Heart right ventricle (tissue), 16 donors: ENCODE results near the gene THAP8. TPM values are rescaled to one million over a fixed set of nuclear protein-coding genes. Genes with fewer than 3 reads are reported as not detected.

Source experiments
- ATAC-seq, 8 donors: fragments of 200-7000 bp; cut with Tn5 transposase; one replicate each; pipeline ENCODE4 v1.9.1; 2020; ENCODE audit warnings: mild to moderate bottlenecking in 8 of 8, moderate library complexity in 8 of 8, moderate number of reproducible peaks in 1 of 8
- DNase-seq, 2 donors: peaks; one replicate each; pipeline ENCODE4 v3.0.0-alpha.2; 2020
- H3K27ac ChIP-seq, 10 donors: fragments of 200-600 bp; sonication (generic) in 2 of 10; one replicate each; pipeline versions ENCODE4 v1.5.0 to v1.8.0; 2020 to 2022; ENCODE audit warnings: mild to moderate bottlenecking in 3 of 10
- H3K27me3 ChIP-seq, 7 donors: fragments of 200-600 bp; one replicate each; pipeline ENCODE4 v1.8.0; 2021 to 2022; ENCODE audit warnings: mild to moderate bottlenecking in 2 of 7
- H3K36me3 ChIP-seq, 9 donors: fragments of 200-600 bp; sonication (generic) in 1 of 9; one replicate each; pipeline versions ENCODE4 v1.5.0 to v1.8.0; 2020 to 2022; ENCODE audit warnings: mild to moderate bottlenecking in 2 of 9
- H3K4me1 ChIP-seq, 9 donors: fragments of 200-600 bp; sonication (generic) in 1 of 9; one replicate each; pipeline versions ENCODE4 v1.5.0 to v1.8.0; 2020 to 2022; ENCODE audit warnings: mild to moderate bottlenecking in 4 of 9
- H3K4me3 ChIP-seq, 10 donors: fragments of 200-600 bp; sonication (generic) in 2 of 10; one replicate each; pipeline versions ENCODE4 v1.5.0 to v1.8.0; 2020 to 2022; ENCODE audit warnings: mild to moderate bottlenecking in 7 of 10, moderate library complexity in 2 of 10
- H3K9me3 ChIP-seq, 11 donors: fragments of 200-600 bp in 10 of 11; sonication (generic) in 2 of 11; one replicate each; pipeline versions ENCODE4 v1.5.0 to v1.8.0; 2013 to 2022; ENCODE audit warnings: mild to moderate bottlenecking in 2 of 11, control low read depth in 1 of 11, moderate library complexity in 1 of 11
- CTCF ChIP-seq, 9 donors: fragments of 200-600 bp; sonication (generic) in 2 of 9; IDR thresholded peaks; one replicate each; pipeline versions ENCODE4 v1.5.0 to v1.8.0; 2021 to 2022; ENCODE audit warnings: antibody characterized with exemption in 9 of 9, mild to moderate bottlenecking in 5 of 9, moderate library complexity in 1 of 9
- WGBS, 2 donors: extraction: QIAGEN DNeasy Blood & Tissue Kit; methylation state at CpG; one replicate each; pipeline ENCODE4 v1.1.7; 2013; ENCODE audit warnings: inconsistent platforms in 1 of 2; 5-methylcytosine and 5-hydroxymethylcytosine counted together
- intact Hi-C, 10 donors: fragments of 100-400 bp; cut with DNase I; formaldehyde crosslinking; loops; one replicate each; pipeline versions ENCODE4 v1.11.1 to v1.14.2; 2022
- polyA plus RNA-seq, 2 donors: library from polyadenylated mRNA; stranded (reverse); fragments of 200-250 nt; gene quantifications; one replicate each; pipeline ENCODE4 v1.2.3, GENCODE V29; 2013
- total RNA-seq, 10 donors: library from RNA; stranded (reverse); fragmentation: NEBNext Ultra II Directional in 3 of 10; extraction: Animal tissue kit (Norgen Biotek cat#: 25700) in 3 of 10; gene quantifications; one replicate each; pipeline versions ENCODE4 v1.2.1 to v1.2.4, GENCODE V29; 2021 to 2023
- donor health status: Arrhythmogenic right ventricular cardiomyopathy.
- donor health status: ischemic (EF 13 %, LVEDD 7.1; RV severe dilation, severe dysfunction).
- donor health status: healthy with polysubstance abuse.
- donor health status: DM: no; HTN: yes; CAD: no.
- donor health status: DM: no; HTN: no; CAD: no.
- donor health status: ischemic (EF 25% LVEDD 6.9; RV normal size, moderate dysfunction).
- donor health status: ischemic (EF 25% LVEDD 5.7; RV mildly dilated, moderate dysfunction).
- donor health status: healthy.
- donor health status: DM: yes; HTN: yes; CAD: no.
- donor health status: Ischemic cardiomyopathy.
- donor health status: ischemic (EF 35%, LVEDD 5.7; RV mildly dilated, moderate dysfunction).
- donor health status: nonischemic (EF 11% LVEDD 7.7; RV severe dilation, severe dysfunction).
- donor health status: DM: yes; HTN: yes; CAD: no.
- donor health status: PGD.
- donor health status: ischemic (EF 29% LVEDD 5.4; RV normal size, mild dysfunction).
- donor health status: nonischemic (EF 23%, LVEDD 6.1; RV moderate dilation, normal function).

Gene THAP8
- total and polyA plus RNA-seq, 12 donors = 2.7 to 7.7 (median 4.5) TPM

GRCh38 chr19:36086326-36086725 is 32.2 kb upstream of the THAP8 start:
- no peaks in the 10 kb centered on the region for H3K4me1 ChIP-seq
- no peak for DNase-seq
- intact Hi-C loops = no loop called here
- ATAC-seq = no peak
- WGBS, 2 donors = 97 to 98% methylated on average over 9 of the region's 9 CpGs
- H3K27ac ChIP-seq = no peak overlapping the region
- no peak for TF ChIP-seq CTCF (IDR thresholded peaks at IDR 0.05)
- peaks cover 0 to 69% (median 0%) of the 10 kb centered on the region in 9 donors for H3K36me3 ChIP-seq
- no peaks in the 10 kb centered on the region for H3K27me3 ChIP-seq
- no peaks in the 10 kb centered on the region for H3K9me3 ChIP-seq
- H3K4me3 ChIP-seq = no peak overlapping the region

- no peak overlapping the region for H3K4me3 ChIP-seq
- no peaks in the 10 kb centered on the region for H3K9me3 ChIP-seq
- intact Hi-C loops = no loop called here
- 91 to 97% methylated on average over 12 of the region's 12 CpGs for WGBS, 2 donors
- H3K27ac ChIP-seq = no peak overlapping the region
- ATAC-seq (no peak), DNase-seq (no peak)
- TF ChIP-seq CTCF (IDR thresholded peaks at IDR 0.05) = no peak
- H3K27me3 ChIP-seq = no peaks in the 10 kb centered on the region
- no peaks in the 10 kb centered on the region for H3K4me1 ChIP-seq
- H3K36me3 ChIP-seq = peaks cover 0 to 70% (median 0%) of the 10 kb centered on the region in 9 donors
These were observed 30.3 kb upstream of the THAP8 start for GRCh38 chr19:36084231-36085009.

GRCh38 chr19:36082916-36083315 is 28.8 kb upstream of the THAP8 start:
- Histone ChIP-seq H3K4me1 (no peaks in the 10 kb centered on the region), H3K27ac (no peak overlapping the region), H3K9me3 (no peaks in the 10 kb centered on the region), H3K27me3 (no peaks in the 10 kb centered on the region), H3K4me3 (no peak overlapping the region), H3K36me3 (peaks cover 0 to 59% (median 0%) of the 10 kb centered on the region in 9 donors)
- intact Hi-C loops = no loop called here
- no peak for TF ChIP-seq CTCF (IDR thresholded peaks at IDR 0.05)
- WGBS, 2 donors = 92 to 94% methylated on average over 13 of the region's 13 CpGs
- ATAC-seq (no peak), DNase-seq (no peak)

GRCh38 chr19:36081894-36082293 is 27.8 kb upstream of the THAP8 start:
- intact Hi-C loops = no loop called here
- Histone ChIP-seq H3K4me3 (no peak overlapping the region), H3K36me3 (peaks cover 0 to 58% (median 0%) of the 10 kb centered on the region in 9 donors), H3K27ac (no peak overlapping the region), H3K9me3 (no peaks in the 10 kb centered on the region), H3K4me1 (no peaks in the 10 kb centered on the region), H3K27me3 (no peaks in the 10 kb centered on the region)
- 90% methylated on average over 7 of the region's 7 CpGs for WGBS, 2 donors
- no peak for ATAC-seq
- TF ChIP-seq CTCF (IDR thresholded peaks at IDR 0.05) = no peak
- DNase-seq = no peak
